HUES48 (cell line): ENCODE results near the gene IL17RC.
"Not testable (repeated sequence)": the region's sequence is repeated elsewhere in the genome, so short reads cannot be mapped to it uniquely, and the experiment has no call there.

Source experiments
- H3K27ac ChIP-seq: one replicate; pipeline ENCODE4 v1.7.0; 2013; ENCODE audit warnings: low read depth, low read length, inconsistent platforms
- H3K27me3 ChIP-seq: 2 replicates; pipeline ENCODE4 v1.6.1; 2013; ENCODE audit warnings: mild to moderate bottlenecking, low read length; ENCODE audit not compliant: control insufficient read depth, insufficient read depth
- H3K36me3 ChIP-seq: 2 replicates; pipeline ENCODE4 v1.6.1; 2013; ENCODE audit warnings: low read length; ENCODE audit not compliant: control insufficient read depth, insufficient read depth
- H3K4me1 ChIP-seq: 2 replicates; pipeline ENCODE4 v1.6.1; 2013; ENCODE audit warnings: mild to moderate bottlenecking, low read length; ENCODE audit not compliant: control insufficient read depth, insufficient read depth
- H3K4me3 ChIP-seq: 2 replicates; pipeline ENCODE4 v1.5.1; 2013; ENCODE audit warnings: mild to moderate bottlenecking, low read depth, low read length
- H3K9ac ChIP-seq: 2 replicates; pipeline ENCODE4 v1.6.1; 2013; ENCODE audit warnings: mild to moderate bottlenecking, low read depth, low read length, moderate library complexity
- H3K9me3 ChIP-seq: 2 replicates; pipeline ENCODE4 v1.6.1; 2013; ENCODE audit warnings: low read length; ENCODE audit not compliant: control insufficient read depth, insufficient read depth

The IL17RC gene

DNA sequence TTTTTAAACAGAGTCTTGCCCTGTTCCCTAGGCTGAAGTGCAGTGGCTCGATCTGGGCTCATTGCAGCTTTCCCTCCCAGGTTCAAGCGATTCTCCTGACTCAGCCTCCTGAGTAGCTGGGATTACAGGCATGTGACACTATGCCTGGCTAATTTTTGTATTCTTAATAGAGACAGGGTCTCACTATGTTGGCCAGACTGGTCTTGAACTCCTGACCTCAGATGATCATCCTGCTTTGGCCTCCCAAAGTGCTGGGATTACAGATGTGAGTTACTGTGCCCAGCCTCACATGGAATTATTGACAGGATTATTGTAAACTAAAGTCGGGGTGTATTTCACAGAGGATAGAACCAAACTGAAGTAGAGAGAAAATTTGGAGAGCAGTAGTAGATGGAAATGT lies 21.2 kb upstream of the IL17RC start:
- not testable (repeated sequence) for H3K4me3 ChIP-seq, H3K27ac ChIP-seq, H3K4me1 ChIP-seq, H3K9ac ChIP-seq, H3K9me3 ChIP-seq, H3K27me3 ChIP-seq
- peaks cover 20% of the 10 kb centered on the region for H3K36me3 ChIP-seq

DNA sequence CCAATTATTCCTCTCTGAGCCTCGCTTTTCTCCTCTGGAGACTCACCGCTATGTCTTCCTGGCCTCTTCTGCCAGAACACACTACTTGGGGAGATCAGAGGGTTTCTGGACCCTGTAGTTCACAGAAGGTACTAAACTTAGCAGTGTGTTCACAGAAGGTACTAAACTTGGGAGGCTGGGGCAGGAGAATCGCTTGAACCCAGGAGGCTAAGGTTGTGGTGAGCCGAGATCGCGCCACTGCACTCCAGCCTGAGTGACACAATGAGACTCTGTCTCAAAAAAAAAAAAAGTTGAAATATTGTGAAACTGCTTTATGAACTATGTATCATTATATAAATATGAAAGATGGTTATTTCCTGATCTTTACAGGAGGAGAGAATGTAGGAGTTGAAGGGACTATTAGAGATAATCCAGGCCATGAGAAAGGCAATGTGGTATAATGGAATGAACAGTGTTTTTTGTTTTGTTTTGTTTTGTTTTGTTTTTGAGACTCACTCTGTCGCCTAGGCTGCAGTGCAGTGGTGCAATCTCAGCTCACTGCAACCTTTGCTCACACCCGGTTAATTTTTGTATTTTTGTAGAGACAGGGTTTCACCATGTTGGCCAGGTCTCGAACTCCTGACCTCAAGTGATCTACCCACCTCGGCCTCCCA lies 20.0 kb upstream of the IL17RC start:
- H3K9ac ChIP-seq, H3K4me1 ChIP-seq, H3K4me3 ChIP-seq, H3K27me3 ChIP-seq, H3K27ac ChIP-seq, H3K9me3 ChIP-seq: not testable (repeated sequence)
- H3K36me3 ChIP-seq = peaks cover 20% of the 10 kb centered on the region

- Histone ChIP-seq H3K9me3 (no peaks in the 10 kb centered on the region), H3K4me3 (no peak overlapping the region), H3K27ac (no peak overlapping the region), H3K27me3 (no peaks in the 10 kb centered on the region), H3K4me1 (peaks cover 8% of the 10 kb centered on the region), H3K36me3 (peaks cover 15% of the 10 kb centered on the region), H3K9ac (no peak overlapping the region)
Measured at GRCh38 chr3:9897408-9898372, 19.2 kb upstream of the IL17RC start.

DNA sequence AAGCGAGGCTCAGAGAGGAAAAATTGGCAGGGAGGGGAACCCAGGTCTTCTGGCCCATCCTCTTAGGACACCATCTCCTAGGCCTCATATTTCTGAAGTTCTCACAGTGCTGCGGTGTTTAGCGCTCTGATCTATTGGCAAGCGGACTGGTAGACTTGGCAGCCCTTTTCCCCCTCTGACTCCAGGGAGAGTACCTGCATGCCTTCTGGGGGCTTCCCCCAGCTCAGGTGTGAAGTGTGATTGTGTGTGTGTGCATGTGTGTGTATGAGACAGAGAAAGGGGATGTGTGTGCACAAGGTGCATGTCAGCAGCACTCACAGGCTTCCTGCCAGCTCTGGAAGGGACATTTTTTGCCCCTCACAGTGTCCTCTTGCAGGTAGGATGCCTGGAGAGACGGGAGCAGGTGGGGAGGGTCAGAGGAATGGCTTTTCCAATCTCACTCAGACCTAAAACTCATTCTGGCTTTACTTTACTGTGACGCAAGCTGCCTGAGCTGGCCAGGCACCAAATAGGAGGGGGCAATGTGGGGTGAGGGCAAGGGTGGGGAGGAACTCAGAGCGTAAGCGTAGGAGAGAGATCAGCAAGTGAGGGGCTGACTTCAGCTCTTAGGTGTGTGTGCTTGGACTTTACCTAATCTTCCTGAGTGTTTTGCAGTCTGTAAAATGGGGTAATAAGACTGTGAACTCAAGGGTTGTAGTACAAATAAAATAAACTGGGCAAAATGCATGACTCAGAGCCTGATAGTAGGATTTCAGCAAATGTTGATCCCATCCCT lies 18.2 kb upstream of the IL17RC start:
- Histone ChIP-seq H3K27me3 (no peaks in the 10 kb centered on the region), H3K4me3 (no peak overlapping the region), H3K27ac (no peak overlapping the region), H3K4me1 (peaks cover 12% of the 10 kb centered on the region), H3K9me3 (no peaks in the 10 kb centered on the region), H3K36me3 (peaks cover 6% of the 10 kb centered on the region), H3K9ac (no peak overlapping the region)

GRCh38 chr3:9899289-9899791 lies 17.6 kb upstream of the IL17RC start:
- Histone ChIP-seq H3K36me3 (no peaks in the 10 kb centered on the region), H3K4me3 (no peak overlapping the region), H3K4me1 (peaks cover 12% of the 10 kb centered on the region), H3K9ac (no peak overlapping the region), H3K27me3 (no peaks in the 10 kb centered on the region), H3K27ac (no peak overlapping the region), H3K9me3 (no peaks in the 10 kb centered on the region)

- not testable (repeated sequence) for H3K27ac ChIP-seq, H3K36me3 ChIP-seq, H3K27me3 ChIP-seq, H3K9me3 ChIP-seq, H3K4me3 ChIP-seq, H3K9ac ChIP-seq
- peaks cover 12% of the 10 kb centered on the region for H3K4me1 ChIP-seq
Measured at GRCh38 chr3:9900965-9901415, 15.9 kb upstream of the IL17RC start.

DNA sequence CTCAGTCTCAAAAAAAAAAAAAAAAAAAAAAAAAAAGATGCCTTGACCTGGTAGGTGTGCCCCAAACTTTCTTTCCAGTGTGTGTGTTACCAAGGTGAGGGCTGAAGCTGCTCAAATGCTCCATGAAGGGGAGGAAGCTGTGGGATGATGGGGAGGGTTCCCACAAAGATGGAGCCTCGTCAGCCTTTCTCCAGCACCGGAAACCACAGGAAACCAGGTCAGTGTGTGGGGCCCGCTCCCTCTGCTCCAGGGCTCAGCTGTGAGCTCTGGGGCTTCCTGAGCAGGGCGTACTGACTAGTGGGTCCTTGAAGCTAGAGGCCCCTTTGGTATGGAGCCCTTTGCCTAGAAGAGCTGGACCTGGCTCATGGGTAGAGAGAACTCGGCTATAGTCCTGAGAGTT lies 14.9 kb upstream of the IL17RC start:
- H3K4me1 ChIP-seq = peaks cover 12% of the 10 kb centered on the region
- no peaks in the 10 kb centered on the region for H3K36me3 ChIP-seq
- no peak overlapping the region for H3K27ac ChIP-seq
- H3K9ac ChIP-seq = no peak overlapping the region
- no peaks in the 10 kb centered on the region for H3K27me3 ChIP-seq
- H3K9me3 ChIP-seq = no peaks in the 10 kb centered on the region
- no peak overlapping the region for H3K4me3 ChIP-seq

GRCh38 chr3:9902372-9903237 lies 14.3 kb upstream of the IL17RC start, which contains the start of gene IL17RE:
Gene IL17RE (plus strand): TSS chr3:9902848. CDS start chr3:9902933, 85 bp downstream.
- H3K27ac ChIP-seq = peak within 1 kb of the TSS; percentile 60
- H3K27me3 ChIP-seq = no peaks in the 10 kb centered on the region
- no peak within 1 kb of the TSS; the same call in 1 of the 2 replicates for H3K4me3 ChIP-seq
- peaks cover 12% of the 10 kb centered on the region for H3K4me1 ChIP-seq
- H3K9me3 ChIP-seq = no peaks in the 10 kb centered on the region
- no peak within 1 kb of the TSS for H3K9ac ChIP-seq
- no peaks in the 10 kb centered on the region for H3K36me3 ChIP-seq

GRCh38 chr3:9903238-9903624 lies 13.7 kb upstream of the IL17RC start:
- Histone ChIP-seq H3K4me3 (no peak overlapping the region; the same call in 1 of the 2 replicates), H3K27me3 (no peaks in the 10 kb centered on the region), H3K9me3 (no peaks in the 10 kb centered on the region), H3K27ac (peak overlapping the region; percentile 60), H3K9ac (no peak overlapping the region), H3K4me1 (peaks cover 12% of the 10 kb centered on the region), H3K36me3 (no peaks in the 10 kb centered on the region)

- Histone ChIP-seq H3K9ac (no peak overlapping the region), H3K36me3 (no peaks in the 10 kb centered on the region), H3K4me3 (no peak overlapping the region), H3K4me1 (peaks cover 12% of the 10 kb centered on the region), H3K27me3 (no peaks in the 10 kb centered on the region), H3K9me3 (no peaks in the 10 kb centered on the region), H3K27ac (no peak overlapping the region)
Measured at GRCh38 chr3:9903904-9904303, 13.0 kb upstream of the IL17RC start.
